A549 (cell line): Measurements from ENCODE around the gene WWP2. TPM values are rescaled to one million over a fixed set of nuclear protein-coding genes. Genes with fewer than 3 reads are reported as not detected.

Experiments used
- ATAC-seq, 2 experiments: fragments of 200-7000 bp in 1 of 2; fragments of >200 bp in 1 of 2; cut with Nextera tagmentation in 1 of 2; cut with Tn5 transposase in 1 of 2; 3 replicates each; pipeline versions ENCODE4 v1.8.0 to v1.9.1; 2018 to 2020; ENCODE audit warnings: mild to moderate bottlenecking in 1 of 2, moderate library complexity in 1 of 2
- CTCF ChIA-PET: fragments of 300-600 bp; sonication (Branson Sonifier 250); formaldehyde crosslinking; extraction: SDS; loops from one replicate; lab custom pipeline; 2021; ENCODE audit warnings: antibody characterized with exemption, inconsistent platforms; lab: Yijun Ruan, JAX
- POLR2A ChIA-PET: fragments of 350-600 bp; formaldehyde crosslinking; extraction: SDS; loops from one replicate; lab custom pipeline; 2021; ENCODE audit warnings: antibody characterized with exemption, inconsistent platforms; lab: Yijun Ruan, JAX
- DNase-seq, 2 experiments: peaks; one replicate each; pipeline versions ENCODE4 v3.0.0 to v3.0.0-alpha.2; 2011 to 2016; ENCODE audit warnings: low read depth in 1 of 2, low spot score in 1 of 2
- FAIRE-seq: peaks from 2 replicates; lab custom pipeline; 2011; peaks lifted over from hg19 to GRCh38; lab: Jason Lieb, UNC
- H3K27ac ChIP-seq, 2 experiments: fragments of >200 bp; sonication (Bioruptor Twin); formaldehyde crosslinking; 3 replicates each; pipeline ENCODE4 v1.5.1; 2016 to 2017
- H3K4me1 ChIP-seq: fragments of >200 bp; sonication (Bioruptor Twin); formaldehyde crosslinking; 3 replicates; pipeline ENCODE4 v1.6.1; 2016
- H3K4me2 ChIP-seq: fragments of >200 bp; sonication (Bioruptor Twin); formaldehyde crosslinking; 3 replicates; pipeline ENCODE4 v1.6.1; 2016
- H3K4me3 ChIP-seq: fragments of >200 bp; sonication (Bioruptor Twin); formaldehyde crosslinking; 3 replicates; pipeline ENCODE4 v1.5.1; 2016
- H3K9me3 ChIP-seq: fragments of >200 bp; sonication (Bioruptor Twin); formaldehyde crosslinking; 3 replicates; pipeline ENCODE4 v1.6.1; 2016
- BCL3 ChIP-seq: fragments of >200 bp; sonication (Bioruptor Twin); formaldehyde crosslinking; IDR thresholded peaks from 3 replicates; pipeline ENCODE4 v1.6.1; 2016
- CBX2 ChIP-seq: fragments of 200-600 bp; sonication (generic); IDR thresholded peaks from 2 replicates; pipeline ENCODE4 v1.6.1; 2016; ENCODE audit warnings: low read depth, mild to moderate bottlenecking, borderline replicate concordance
- CTCF ChIP-seq: fragments of >200 bp; sonication (Bioruptor Twin); formaldehyde crosslinking; IDR thresholded peaks from 3 replicates; pipeline ENCODE4 v1.5.1; 2016
- EHF ChIP-seq: fragments of 250-450 bp; sonication (Bioruptor Pico); IDR thresholded peaks from 2 replicates; pipeline ENCODE4 v1.5.0; 2020; ENCODE audit warnings: mild to moderate bottlenecking
- EHMT2 ChIP-seq: fragments of 200-600 bp; sonication (generic); IDR thresholded peaks from 2 replicates; pipeline ENCODE4 v1.6.1; 2016; ENCODE audit warnings: antibody characterized with exemption, low read depth, mild to moderate bottlenecking, moderate library complexity
- EP300 ChIP-seq, 2 experiments: fragments of >200 bp; sonication (Bioruptor Twin); formaldehyde crosslinking; IDR thresholded peaks; 2 replicates in 1 of 2; 3 replicates in 1 of 2; pipeline ENCODE4 v1.6.1; 2016 to 2017
- ESRRA ChIP-seq: fragments of 150-350 bp; IDR thresholded peaks from 2 replicates; pipeline ENCODE4 v1.6.1; 2014; ENCODE audit warnings: mild to moderate bottlenecking, low read length, borderline replicate concordance
- FOSL2 ChIP-seq, 2 experiments: fragments of 450-650 bp in 1 of 2; fragments of >200 bp in 1 of 2; sonication (Bioruptor Twin) in 1 of 2; formaldehyde crosslinking; IDR thresholded peaks; 2 replicates each; pipeline versions ENCODE4 v1.5.0 to v1.6.1; 2016 to 2020; ENCODE audit warnings: mild to moderate bottlenecking in 1 of 2, moderate library complexity in 1 of 2
- HDAC2 ChIP-seq: fragments of 200-600 bp; sonication (generic); IDR thresholded peaks from 2 replicates; pipeline ENCODE4 v1.6.1; 2016
- HES2 ChIP-seq: fragments of >200 bp; sonication (Bioruptor Twin); formaldehyde crosslinking; IDR thresholded peaks from 2 replicates; pipeline ENCODE4 v1.6.1; 2016
- JUN ChIP-seq, 2 experiments: fragments of >200 bp; sonication (Bioruptor Twin); formaldehyde crosslinking; IDR thresholded peaks; 2 replicates in 1 of 2; 3 replicates in 1 of 2; pipeline ENCODE4 v1.6.1; 2016 to 2017
- JUNB ChIP-seq: fragments of >200 bp; sonication (Bioruptor Twin); formaldehyde crosslinking; IDR thresholded peaks from 2 replicates; pipeline ENCODE4 v1.6.1; 2016
- MAZ ChIP-seq: fragments of 150-350 bp; IDR thresholded peaks from 2 replicates; pipeline ENCODE4 v1.6.1; 2014; ENCODE audit warnings: antibody characterized with exemption, low read depth, low read length, borderline replicate concordance
- MYC ChIP-seq: IDR thresholded peaks from 2 replicates; pipeline ENCODE4 v1.6.1; 2012; ENCODE audit warnings: mild to moderate bottlenecking, inconsistent platforms, low read length, improper control_type of control experiment, borderline replicate concordance
- NFE2L2 ChIP-seq: fragments of 150-350 bp; conservative IDR thresholded peaks from 2 replicates; pipeline ENCODE4 v1.6.1; 2014; ENCODE audit warnings: low read length
- NPAS2 ChIP-seq: fragments of 250-450 bp; sonication (Bioruptor Pico); IDR thresholded peaks from 2 replicates; pipeline ENCODE4 v1.8.0; 2022; ENCODE audit warnings: mild to moderate bottlenecking, moderate library complexity, borderline replicate concordance
- POLR2A ChIP-seq: IDR thresholded peaks from 2 replicates; pipeline ENCODE4 v1.6.1; 2012; ENCODE audit warnings: mild to moderate bottlenecking, low read length
- RAD21 ChIP-seq, 2 experiments: fragments of >200 bp in 1 of 2; sonication (Bioruptor Twin) in 1 of 2; formaldehyde crosslinking in 1 of 2; IDR thresholded peaks in 1 of 2; conservative IDR thresholded peaks in 1 of 2; 2 replicates in 1 of 2; 3 replicates in 1 of 2; pipeline ENCODE4 v1.6.1; 2012 to 2018; ENCODE audit warnings: inconsistent platforms in 1 of 2
- RNF2 ChIP-seq: fragments of 200-600 bp; sonication (generic); IDR thresholded peaks from 2 replicates; pipeline ENCODE4 v1.6.1; 2016; ENCODE audit warnings: low read depth, mild to moderate bottlenecking, antibody characterized with exemption, moderate library complexity, borderline replicate concordance
- SMC3 ChIP-seq: fragments of >200 bp; sonication (Bioruptor Twin); formaldehyde crosslinking; IDR thresholded peaks from 3 replicates; pipeline ENCODE4 v1.6.1; 2018; ENCODE audit warnings: inconsistent platforms
- USF2 ChIP-seq: fragments of 450-650 bp; IDR thresholded peaks from 2 replicates; pipeline ENCODE4 v1.6.1; 2014; ENCODE audit warnings: antibody characterized with exemption
- ZSCAN20 ChIP-seq: fragments of 250-450 bp; sonication (Bioruptor Pico); IDR thresholded peaks from 2 replicates; pipeline ENCODE4 v1.8.0; 2022; ENCODE audit warnings: mild to moderate bottlenecking, moderate library complexity
- WGBS: methylation state at CpG from one replicate; pipeline ENCODE4 v1.1.6; 2017; ENCODE audit errors: missing lambda C conversion rate; 5-methylcytosine and 5-hydroxymethylcytosine counted together
- polyA plus RNA-seq, 4 experiments: library from polyadenylated mRNA; depleted of rRNA in 3 of 4; stranded (reverse); fragments of >200 nt; fragmentation: RNase III in 1 of 4; extraction: RNeasy Plus Mini Kit Qiagen cat#74134 plus additional on column Dnase treatment in 1 of 4; gene quantifications; 2 replicates in 3 of 4; 3 replicates in 1 of 4; pipeline ENCODE4 v1.2.3, GENCODE V29; 2011 to 2017

Gene WWP2
- polyA plus RNA-seq, 2 of the 4 experiments (the other 2 are of a cell fraction) = 16.1 to 16.2 TPM

- POLR2A ChIA-PET = no interaction called here
- no peak overlapping the region for H3K4me3 ChIP-seq
- H3K4me1 ChIP-seq = peaks cover 34% of the 10 kb centered on the region
- no peak for TF ChIP-seq NPAS2
- TF ChIP-seq HDAC2 = no peak
- no peak for TF ChIP-seq EP300 (IDR thresholded peaks at IDR 0.05)
- TF ChIP-seq EHMT2 = no peak
- TF ChIP-seq NFE2L2 = no peak
- no peak for TF ChIP-seq ZSCAN20 (CRISPR knock-in tag)
- TF ChIP-seq MYC = no peak
- TF ChIP-seq HES2 = no peak
- TF ChIP-seq, all 56 proteins: peak for 0
- CTCF ChIA-PET = interaction anchor here (0.7 to 6.0 kb wide), 3 partner anchors 8 to 43 kb away, joined by 3 to 26 read pairs (median 4); no protein-coding TSS in a partner anchor
- WGBS = 94% methylated on average over 4 of the region's 4 CpGs
- FAIRE-seq = no peak
- Histone ChIP-seq H3K9me3 (no peaks in the 10 kb centered on the region), H3K27ac (no peak overlapping the region), H3K4me2 (no peak overlapping the region)
- no peak for ATAC-seq
- no peak for DNase-seq
Measured at GRCh38 chr16:69816996-69817395, 54.9 kb downstream of the WWP2 start.

- WGBS = 89% methylated on average over 8 of the region's 8 CpGs
- ChIA-PET CTCF (interaction anchor here (6.0 kb wide), 1 partner anchor 23 kb away, joined by 26 read pairs; no protein-coding TSS in a partner anchor), POLR2A (no interaction called here)
- H3K9me3 ChIP-seq = no peaks in the 10 kb centered on the region
- H3K4me3 ChIP-seq = no peak overlapping the region
- FAIRE-seq = no peak
- H3K4me2 ChIP-seq = no peak overlapping the region
- TF ChIP-seq JUNB (no peak), HES2 (no peak), EHF (CRISPR knock-in tag) (no peak), CTCF (no peak), POLR2A (no peak), CBX2 (no peak), RAD21 (conservative IDR thresholded peaks at IDR 0.05 in 1 of 2, IDR thresholded peaks at IDR 0.05 in 1 of 2) (no peak), BCL3 (no peak), MAZ (no peak), ZSCAN20 (CRISPR knock-in tag) (no peak), JUN (IDR thresholded peaks at IDR 0.05) (no peak), MYC (no peak), SMC3 (no peak), RNF2 (no peak), FOSL2 (IDR thresholded peaks at IDR 0.05) (no peak), FOSL2 (CRISPR knock-in tag; IDR thresholded peaks at IDR 0.05) (no peak), ESRRA (no peak), NFE2L2 (no peak), NPAS2 (no peak), USF2 (no peak)
- H3K27ac ChIP-seq = no peak overlapping the region
- ATAC-seq = no peak
- no peak for DNase-seq
- peaks cover 14% of the 10 kb centered on the region for H3K4me1 ChIP-seq
Measured at GRCh38 chr16:69818891-69819545, 56.9 kb downstream of the WWP2 start.
